Mammary epithelial cell (primary cell): ENCODE measurements around the gene GRAMD2A.

Experiments
- CTCF ChIP-seq, 2 donors: IDR thresholded peaks in 1 of 2; conservative IDR thresholded peaks in 1 of 2; 2 replicates each; pipeline ENCODE4 v1.5.1; 2011 to 2012; ENCODE audit warnings: inconsistent platforms in 2 of 2, low read length in 2 of 2, mild to moderate bottlenecking in 2 of 2, control low read depth in 1 of 2, low read depth in 1 of 2; ENCODE audit not compliant: insufficient read depth in 1 of 2; ENCODE audit errors: extremely low read depth in 1 of 2
- EZH2 ChIP-seq: IDR thresholded peaks from 2 replicates; pipeline ENCODE4 v1.6.1; 2012; ENCODE audit warnings: low read length, inconsistent platforms, borderline replicate concordance

DNA sequence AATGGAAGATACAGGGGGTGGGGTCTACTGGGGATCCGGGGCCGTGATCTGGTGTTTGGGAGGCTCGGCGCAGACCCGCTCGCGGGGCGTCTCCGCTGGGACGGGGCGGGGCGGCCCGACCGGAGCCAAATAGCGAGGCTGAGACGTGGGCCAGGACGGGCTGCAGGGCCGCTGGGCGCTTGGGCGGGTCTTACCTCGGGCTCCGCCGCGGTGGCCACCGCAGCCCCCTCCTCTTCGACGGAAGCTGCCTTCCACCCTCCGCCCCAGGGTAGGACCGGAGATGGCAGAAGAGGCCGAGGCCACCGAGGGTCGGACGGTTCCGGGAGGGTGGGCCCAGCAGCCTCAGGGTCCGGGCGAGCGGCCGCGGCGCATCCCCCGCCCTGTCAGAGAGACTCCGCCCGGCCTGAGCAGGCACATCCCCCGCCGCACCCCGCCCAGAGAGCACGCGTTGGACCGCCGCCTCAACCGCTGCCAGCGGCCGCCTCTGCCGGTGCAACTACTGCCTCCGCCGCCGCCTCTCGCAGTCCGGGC is 80.0 kb downstream of the GRAMD2A start:
- TF ChIP-seq CTCF (conservative IDR thresholded peaks at IDR 0.05 in 1 of 2, IDR thresholded peaks at IDR 0.05 in 1 of 2; ENCODE audit: extremely low read depth in 1 of 2, insufficient read depth in 1 of 2, low read depth in 1 of 2, low read length in 2 of 2), result no peak
- no peak for TF ChIP-seq EZH2
